ENCODE results near the gene NXPH3. TPM values are rescaled to one million over a fixed set of nuclear protein-coding genes. Genes with fewer than 3 reads are reported as not detected.

NXPH3 gene
- total RNA-seq, 4 donors from 2014 or later, result 0.53 to 3.8 (median 1.5) TPM

DNA sequence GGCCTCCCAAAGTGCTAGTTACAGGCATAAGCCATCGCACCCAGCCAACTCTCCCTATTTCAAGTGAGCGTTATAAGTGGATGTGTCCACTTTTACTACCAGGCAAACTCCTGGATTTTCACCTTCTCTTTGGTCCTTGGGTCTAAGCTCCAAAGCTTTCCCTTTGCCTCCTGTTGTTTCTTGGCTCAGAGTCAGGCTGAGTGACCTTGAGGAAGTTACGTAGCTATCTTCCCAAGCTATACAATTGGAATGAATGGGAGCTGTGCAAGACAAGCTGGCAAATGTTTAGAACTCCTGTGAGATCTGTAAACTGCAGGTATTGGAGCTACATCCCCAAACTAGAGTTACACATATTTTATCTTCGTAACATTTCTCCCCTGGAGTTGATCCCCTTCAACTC, 20.3 kb downstream of the NXPH3 start:
- Histone ChIP-seq H3K27ac (no peak overlapping the region), H3K36me3 (peaks cover 10 to 90% (median 20%) of the 10 kb centered on the region in 3 donors), H3K9me3 (no peaks in the 10 kb centered on the region), H3K4me3 (no peak overlapping the region), H3K4me1 (peaks cover 0 to 20% (median 4%) of the 10 kb centered on the region in 3 donors), H3K27me3 (no peaks in the 10 kb centered on the region)
- intact Hi-C loops (cut with DNase I), result no loop called here
- 94 to 97% methylated on average over 4 of the region's 4 CpGs for WGBS, 2 donors
- TF ChIP-seq POLR2A (IDR thresholded peaks at IDR 0.05), result no peak
- TF ChIP-seq, protein P1, sequence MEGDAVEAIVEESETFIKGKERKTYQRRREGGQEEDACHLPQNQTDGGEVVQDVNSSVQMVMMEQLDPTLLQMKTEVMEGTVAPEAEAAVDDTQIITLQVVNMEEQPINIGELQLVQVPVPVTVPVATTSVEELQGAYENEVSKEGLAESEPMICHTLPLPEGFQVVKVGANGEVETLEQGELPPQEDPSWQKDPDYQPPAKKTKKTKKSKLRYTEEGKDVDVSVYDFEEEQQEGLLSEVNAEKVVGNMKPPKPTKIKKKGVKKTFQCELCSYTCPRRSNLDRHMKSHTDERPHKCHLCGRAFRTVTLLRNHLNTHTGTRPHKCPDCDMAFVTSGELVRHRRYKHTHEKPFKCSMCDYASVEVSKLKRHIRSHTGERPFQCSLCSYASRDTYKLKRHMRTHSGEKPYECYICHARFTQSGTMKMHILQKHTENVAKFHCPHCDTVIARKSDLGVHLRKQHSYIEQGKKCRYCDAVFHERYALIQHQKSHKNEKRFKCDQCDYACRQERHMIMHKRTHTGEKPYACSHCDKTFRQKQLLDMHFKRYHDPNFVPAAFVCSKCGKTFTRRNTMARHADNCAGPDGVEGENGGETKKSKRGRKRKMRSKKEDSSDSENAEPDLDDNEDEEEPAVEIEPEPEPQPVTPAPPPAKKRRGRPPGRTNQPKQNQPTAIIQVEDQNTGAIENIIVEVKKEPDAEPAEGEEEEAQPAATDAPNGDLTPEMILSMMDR (IDR thresholded peaks at IDR 0.05), result no peak
- no peak for DNase-seq

- Histone ChIP-seq H3K4me1 (peaks cover 0 to 20% (median 4%) of the 10 kb centered on the region in 3 donors), H3K4me3 (no peak overlapping the region), H3K9me3 (no peaks in the 10 kb centered on the region), H3K27ac (no peak overlapping the region), H3K27me3 (no peaks in the 10 kb centered on the region), H3K36me3 (peaks cover 10 to 96% (median 20%) of the 10 kb centered on the region in 3 donors)
- DNase-seq, result no peak
- intact Hi-C loops (cut with DNase I), result no loop called here
- WGBS, 2 donors, result 87 to 96% methylated on average over 6 of the region's 6 CpGs
- TF ChIP-seq POLR2A (IDR thresholded peaks at IDR 0.05), result no peak
- TF ChIP-seq, protein P1 (IDR thresholded peaks at IDR 0.05), result no peak
These were observed 21.1 kb downstream of the NXPH3 start for GRCh38 chr17:49596613-49597244.

GRCh38 chr17:49597436-49597835, 21.8 kb downstream of the NXPH3 start:
- no peak overlapping the region for H3K4me3 ChIP-seq
- intact Hi-C loops (cut with DNase I), result no loop called here
- H3K27ac ChIP-seq, result peak overlapping the region in 3 of 4 donors; percentile 6 to 54 (median 40)
- H3K27me3 ChIP-seq, result no peaks in the 10 kb centered on the region
- no peaks in the 10 kb centered on the region for H3K9me3 ChIP-seq
- H3K36me3 ChIP-seq, result peaks cover 10 to 100% (median 20%) of the 10 kb centered on the region in 3 donors
- 86 to 92% methylated on average over 4 of the region's 4 CpGs for WGBS, 2 donors
- DNase-seq, result no peak
- peaks cover 0 to 24% (median 4%) of the 10 kb centered on the region in 3 donors for H3K4me1 ChIP-seq
- TF ChIP-seq, protein P1 (IDR thresholded peaks at IDR 0.05), result no peak
- TF ChIP-seq POLR2A (IDR thresholded peaks at IDR 0.05), result no peak

- Histone ChIP-seq H3K27ac (peak overlapping the region in 3 of 4 donors; percentile 6 to 54 (median 40)), H3K36me3 (peaks cover 10 to 100% (median 20%) of the 10 kb centered on the region in 3 donors)
- intact Hi-C loops (cut with DNase I), result no loop called here
These were observed 22.4 kb downstream of the NXPH3 start for GRCh38 chr17:49597928-49598655.

More at GRCh38 chr17:49597928-49598655, 22.4 kb downstream of the NXPH3 start:
- no peak for TF ChIP-seq POLR2A (IDR thresholded peaks at IDR 0.05)
- TF ChIP-seq, protein P1 (IDR thresholded peaks at IDR 0.05), result no peak
- no peaks in the 10 kb centered on the region for H3K9me3 ChIP-seq
- no peak overlapping the region for H3K4me3 ChIP-seq
- H3K27me3 ChIP-seq, result no peaks in the 10 kb centered on the region
- DNase-seq, result no peak
- 63 to 79% methylated on average over 6 to 8 of the region's 8 CpGs for WGBS, 2 donors
- H3K4me1 ChIP-seq, result peaks cover 0 to 30% (median 7%) of the 10 kb centered on the region in 3 donors

Data from esophagus squamous epithelium (tissue), 5 donors.